Muscle of back (tissue), 11 donors: ENCODE data around the gene SUGCT. TPM values are rescaled to one million over a fixed set of nuclear protein-coding genes. Genes with fewer than 3 reads are reported as not detected.

ENCODE experiments used
- DNase-seq, 3 donors: peaks; one replicate each; pipeline versions ENCODE4 v3.0.0 to v3.0.0-alpha.2; 2013
- polyA plus RNA-seq, 10 donors: library from polyadenylated mRNA; unstranded; fragments of 120-200 nt; gene quantifications; one replicate each; pipeline ENCODE4 v1.2.1, GENCODE V29; 2013; ENCODE audit not compliant: insufficient read length in 10 of 10

SUGCT gene
- polyA plus RNA-seq, 10 donors, result 2.1 to 3.8 (median 3.1) TPM

GRCh38 chr7:40811666-40812065, 676.9 kb downstream of the SUGCT start:
- DNase-seq, result no peak

- DNase-seq, result no peak
Observed at GRCh38 chr7:40815022-40815421, 680.2 kb downstream of the SUGCT start.

- DNase-seq, result no peak
Observed at GRCh38 chr7:40815512-40815911, 680.7 kb downstream of the SUGCT start.

GRCh38 chr7:40822861-40823260, 688.1 kb downstream of the SUGCT start:
- no peak for DNase-seq

- DNase-seq, result no peak
Observed at GRCh38 chr7:40824461-40824860, 689.7 kb downstream of the SUGCT start.

- DNase-seq, result peak in 1 of 3 donors; percentile 56
Observed at GRCh38 chr7:40826411-40827221, 691.8 kb downstream of the SUGCT start.

- peak in 1 of 3 donors; percentile 50 for DNase-seq
Observed at GRCh38 chr7:40827222-40828085, 692.6 kb downstream of the SUGCT start.

- no peak for DNase-seq
Observed at GRCh38 chr7:40828686-40829600, 694.1 kb downstream of the SUGCT start.

GRCh38 chr7:40833191-40833887, 698.5 kb downstream of the SUGCT start:
- DNase-seq, result peak in 1 of 3 donors; percentile 16

GRCh38 chr7:40833888-40834234, 699.1 kb downstream of the SUGCT start:
- peak in 1 of 3 donors; percentile 20 for DNase-seq

GRCh38 chr7:40836218-40836617, 701.4 kb downstream of the SUGCT start:
- no peak for DNase-seq

GRCh38 chr7:40839881-40840280, 705.1 kb downstream of the SUGCT start:
- no peak for DNase-seq

GRCh38 chr7:40840990-40841389, 706.2 kb downstream of the SUGCT start:
- no peak for DNase-seq

GRCh38 chr7:40842641-40843040, 707.8 kb downstream of the SUGCT start:
- DNase-seq, result no peak

GRCh38 chr7:40843338-40843985, 708.7 kb downstream of the SUGCT start:
- DNase-seq, result no peak

GRCh38 chr7:40845943-40846342, 711.1 kb downstream of the SUGCT start:
- peak in 1 of 3 donors; percentile 42 for DNase-seq

GRCh38 chr7:40847921-40848320, 713.1 kb downstream of the SUGCT start:
- DNase-seq, result no peak

GRCh38 chr7:40848541-40849221, 713.9 kb downstream of the SUGCT start:
- no peak for DNase-seq

- DNase-seq, result no peak
Observed at GRCh38 chr7:40850017-40850416, 715.2 kb downstream of the SUGCT start.

- DNase-seq, result no peak
Observed at GRCh38 chr7:40851001-40851400, 716.2 kb downstream of the SUGCT start.
